Lower lobe of right lung (tissue), 2 donors: Measurements from ENCODE around the gene HMGXB3. TPM values are rescaled to one million over a fixed set of nuclear protein-coding genes. Genes with fewer than 3 reads are reported as not detected.

ENCODE experiments used
- ATAC-seq, 2 donors: fragments of 200-7000 bp; cut with Tn5 transposase; one replicate each; pipeline ENCODE4 v1.9.1; 2020 to 2022; ENCODE audit warnings: mild to moderate bottlenecking in 2 of 2, moderate library complexity in 2 of 2
- DNase-seq: peaks from one replicate; pipeline ENCODE4 v3.0.0-alpha.2; 2020
- H3K27ac ChIP-seq: fragments of 200-600 bp; one replicate; pipeline ENCODE4 v1.8.0; 2022
- H3K27me3 ChIP-seq: fragments of 200-600 bp; one replicate; pipeline ENCODE4 v1.8.0; 2022; ENCODE audit warnings: low read depth
- H3K36me3 ChIP-seq: fragments of 200-600 bp; one replicate; pipeline ENCODE4 v1.8.0; 2022; ENCODE audit warnings: mild to moderate bottlenecking
- H3K4me1 ChIP-seq: fragments of 200-600 bp; one replicate; pipeline ENCODE4 v1.8.0; 2022
- H3K4me3 ChIP-seq: fragments of 200-600 bp; one replicate; pipeline ENCODE4 v1.8.0; 2022; ENCODE audit warnings: mild to moderate bottlenecking
- H3K9me3 ChIP-seq: fragments of 200-600 bp; one replicate; pipeline ENCODE4 v1.8.0; 2022
- CTCF ChIP-seq: fragments of 200-600 bp; IDR thresholded peaks from one replicate; pipeline ENCODE4 v1.8.0; 2022; ENCODE audit warnings: antibody characterized with exemption, mild to moderate bottlenecking
- intact Hi-C: fragments of 100-400 bp; cut with DNase I; formaldehyde crosslinking; loops from one replicate; pipeline ENCODE4 v1.11.0; 2022
- total RNA-seq: library from RNA; stranded (reverse); fragmentation: NEBNext Ultra II Directional; extraction: Animal tissue kit (Norgen Biotek cat#: 25700); gene quantifications from one replicate; pipeline ENCODE4 v1.2.1, GENCODE V29; 2021
- donor health status: DM: no; HTN: yes; CAD: no; lungs with severe emphysema.

HMGXB3 gene
- total RNA-seq, 1 donor from 2014 or later = 28.3 TPM

DNA sequence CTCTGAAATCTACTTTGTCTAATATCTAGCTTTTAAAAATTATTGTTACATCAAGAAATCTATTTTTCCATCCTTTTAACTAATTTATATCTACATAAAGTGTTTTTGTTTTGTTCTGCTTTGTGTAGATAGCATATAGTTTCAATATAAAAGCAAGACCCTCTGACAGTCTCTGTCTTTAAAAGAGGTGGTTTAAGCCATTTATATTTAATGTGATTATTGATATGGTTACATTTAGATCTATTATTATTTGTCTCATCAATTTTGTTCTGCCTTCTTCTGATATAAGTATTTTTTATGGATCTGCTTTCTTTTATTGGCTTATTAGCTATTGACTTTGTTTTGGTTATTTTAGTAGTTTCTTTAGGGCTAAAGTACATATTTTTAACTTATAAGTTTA lies 16.0 kb downstream of the HMGXB3 start:
- H3K36me3 ChIP-seq = peaks cover 94% of the 10 kb centered on the region
- no peak overlapping the region for H3K4me3 ChIP-seq
- H3K27ac ChIP-seq = no peak overlapping the region
- no peaks in the 10 kb centered on the region for H3K9me3 ChIP-seq
- no peak for ATAC-seq
- no peak for DNase-seq
- no peak for TF ChIP-seq CTCF
- no peaks in the 10 kb centered on the region for H3K27me3 ChIP-seq
- no peaks in the 10 kb centered on the region for H3K4me1 ChIP-seq
- intact Hi-C loops = no loop called here

DNA sequence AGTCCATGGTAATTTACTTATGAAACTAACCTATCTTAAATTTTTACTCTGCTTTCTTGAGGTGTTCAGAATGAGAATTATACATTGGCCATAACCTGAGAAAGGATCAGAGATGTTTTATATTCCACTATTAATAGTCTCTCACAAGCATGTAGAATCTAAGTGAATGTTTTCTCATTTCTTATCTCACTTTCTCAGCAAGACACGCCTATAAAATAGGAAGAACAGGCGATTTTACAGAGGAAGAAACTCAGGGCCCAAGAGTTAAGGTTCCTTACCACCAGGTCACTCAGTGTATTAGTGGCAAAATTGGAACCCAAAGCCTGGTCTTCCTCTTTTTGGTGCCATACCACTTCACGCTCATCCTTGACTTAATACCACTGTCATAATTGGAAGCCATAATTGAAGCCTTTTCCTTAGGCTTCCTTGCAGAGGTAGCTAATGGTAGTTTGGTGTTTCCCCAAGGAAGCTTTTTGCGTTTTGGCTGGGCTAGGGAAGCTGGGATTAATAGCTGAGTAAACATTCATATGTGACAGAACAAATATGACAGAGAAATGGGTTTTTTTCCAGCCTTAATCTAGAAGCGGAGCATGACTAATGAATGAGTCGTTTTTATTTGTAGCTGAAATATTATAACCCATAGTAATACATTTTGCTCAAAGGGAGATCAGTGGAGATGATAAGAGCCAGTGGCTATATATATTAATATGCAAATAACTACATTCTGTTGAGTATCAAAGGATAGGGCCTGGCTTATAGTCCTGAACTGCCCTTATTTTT lies 16.9 kb downstream of the HMGXB3 start:
- H3K4me3 ChIP-seq = no peak overlapping the region
- DNase-seq (no peak), ATAC-seq (no peak)
- intact Hi-C loops = no loop called here
- peaks cover 93% of the 10 kb centered on the region for H3K36me3 ChIP-seq
- no peaks in the 10 kb centered on the region for H3K9me3 ChIP-seq
- no peak overlapping the region for H3K27ac ChIP-seq
- TF ChIP-seq CTCF = no peak
- H3K27me3 ChIP-seq = no peaks in the 10 kb centered on the region
- peaks cover 9% of the 10 kb centered on the region for H3K4me1 ChIP-seq

DNA sequence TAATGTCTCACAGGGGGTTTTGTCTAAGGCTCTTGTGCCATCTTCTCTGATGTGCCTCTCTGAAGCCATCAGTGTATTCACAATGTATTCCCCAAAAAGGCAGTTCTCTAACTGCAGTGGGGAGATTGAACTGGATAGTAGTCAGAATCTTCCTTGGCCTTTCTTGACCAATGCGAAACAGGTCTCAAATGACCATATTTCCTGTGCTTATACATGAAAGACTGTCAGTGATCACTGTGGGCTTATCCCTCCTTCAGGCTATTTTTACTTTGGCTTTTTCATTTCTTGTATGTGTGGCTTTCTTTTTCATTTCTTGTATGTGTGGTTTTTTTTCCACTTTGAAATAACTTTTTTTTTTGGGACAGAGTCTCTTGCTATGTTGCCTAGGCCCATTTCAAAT lies 19.7 kb downstream of the HMGXB3 start:
- H3K9me3 ChIP-seq = no peaks in the 10 kb centered on the region
- no peak overlapping the region for H3K27ac ChIP-seq
- intact Hi-C loops = no loop called here
- peaks cover 24% of the 10 kb centered on the region for H3K4me1 ChIP-seq
- no peak for DNase-seq
- H3K4me3 ChIP-seq = no peak overlapping the region
- H3K36me3 ChIP-seq = peaks cover 92% of the 10 kb centered on the region
- no peaks in the 10 kb centered on the region for H3K27me3 ChIP-seq
- ATAC-seq = no peak
- no peak for TF ChIP-seq CTCF

DNA sequence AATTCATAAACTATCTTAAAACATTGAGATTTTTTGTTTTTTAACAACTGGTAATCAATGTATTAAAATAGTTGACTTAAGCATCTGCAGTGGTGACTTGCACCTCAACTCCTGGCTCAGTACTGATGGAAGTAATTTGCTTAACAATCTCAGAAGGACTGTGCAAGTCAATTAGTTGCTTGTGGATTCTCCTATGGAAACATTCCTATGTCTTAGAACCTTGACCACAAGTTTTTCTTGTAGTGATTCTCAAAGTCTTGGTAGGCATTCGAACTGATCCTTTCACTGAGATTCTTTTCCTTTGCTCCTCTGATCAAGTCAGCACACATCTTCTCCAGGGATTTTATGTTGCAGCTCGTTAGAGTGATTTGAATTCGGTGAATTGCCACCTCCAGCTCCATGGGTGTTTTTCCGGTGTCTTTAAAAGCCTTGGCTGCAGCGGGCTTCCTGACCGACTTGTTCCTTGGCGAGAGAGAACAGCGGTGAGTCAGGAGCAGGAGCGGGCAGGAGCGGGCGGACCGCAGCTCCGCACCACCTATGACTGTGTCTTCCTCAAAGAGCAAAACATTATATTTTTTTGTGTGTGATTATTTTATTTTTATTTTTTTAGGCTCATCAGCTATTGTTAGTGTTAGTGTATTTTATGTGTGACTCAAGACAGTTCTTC lies 21.1 kb downstream of the HMGXB3 start:
- no peak overlapping the region for H3K4me3 ChIP-seq
- intact Hi-C loops = no loop called here
- H3K36me3 ChIP-seq = peaks cover 93% of the 10 kb centered on the region
- H3K27me3 ChIP-seq = no peaks in the 10 kb centered on the region
- H3K4me1 ChIP-seq = peaks cover 25% of the 10 kb centered on the region
- H3K27ac ChIP-seq = peak overlapping the region; percentile 53
- ATAC-seq (peak in 1 of 2 donors; percentile 46), DNase-seq (no peak)
- no peaks in the 10 kb centered on the region for H3K9me3 ChIP-seq
- TF ChIP-seq CTCF = no peak

GRCh38 chr5:150022158-150022531 lies 21.6 kb downstream of the HMGXB3 start:
- H3K9me3 ChIP-seq = no peaks in the 10 kb centered on the region
- peaks cover 25% of the 10 kb centered on the region for H3K4me1 ChIP-seq
- H3K27ac ChIP-seq = peak overlapping the region; percentile 53
- TF ChIP-seq CTCF = no peak
- ATAC-seq = peak in 1 of 2 donors; percentile 54
- intact Hi-C loops = no loop called here
- no peaks in the 10 kb centered on the region for H3K27me3 ChIP-seq
- no peak overlapping the region for H3K4me3 ChIP-seq
- peaks cover 98% of the 10 kb centered on the region for H3K36me3 ChIP-seq
- DNase-seq = no peak
